KMS-11 (cell line): ENCODE measurements around the gene ABHD14A.

Experiments used
- H2AFZ ChIP-seq: fragments of 200-600 bp; sonication (generic); 2 replicates; pipeline ENCODE4 v1.6.1; 2016; ENCODE audit warnings: antibody characterized with exemption, mixed run types, low read depth
- H3K27ac ChIP-seq: fragments of 200-600 bp; sonication (generic); 2 replicates; pipeline ENCODE4 v1.6.1; 2016; ENCODE audit warnings: mild to moderate bottlenecking, mixed run types
- H3K27me3 ChIP-seq: fragments of 200-600 bp; sonication (generic); 2 replicates; pipeline ENCODE4 v1.6.1; 2017; ENCODE audit warnings: mild to moderate bottlenecking, low read depth, mixed run types, moderate library complexity; ENCODE audit not compliant: insufficient read depth
- H3K36me3 ChIP-seq: fragments of 200-600 bp; sonication (generic); 2 replicates; pipeline ENCODE4 v1.6.1; 2017; ENCODE audit warnings: mild to moderate bottlenecking, mixed run types; ENCODE audit not compliant: insufficient read depth
- H3K4me1 ChIP-seq: fragments of 200-600 bp; sonication (generic); 2 replicates; pipeline ENCODE4 v1.6.1; 2016; ENCODE audit warnings: mild to moderate bottlenecking, low read depth, mixed run types; ENCODE audit not compliant: poor library complexity, severe bottlenecking
- H3K4me2 ChIP-seq: fragments of 200-600 bp; sonication (generic); 2 replicates; pipeline ENCODE4 v1.7.0; 2016; ENCODE audit warnings: mild to moderate bottlenecking, mixed run types
- H3K4me3 ChIP-seq: fragments of 200-600 bp; sonication (generic); IDR thresholded peaks from 2 replicates; pipeline ENCODE4 v1.6.1; 2017; ENCODE audit warnings: low read depth, low read length, mixed read lengths; ENCODE audit not compliant: insufficient read depth
- H3K79me2 ChIP-seq: fragments of 200-600 bp; sonication (generic); 2 replicates; pipeline ENCODE4 v1.6.1; 2016; ENCODE audit warnings: low read depth, mixed run types; ENCODE audit not compliant: insufficient read depth
- H3K9ac ChIP-seq: fragments of 200-600 bp; sonication (generic); 2 replicates; pipeline ENCODE4 v1.6.1; 2016; ENCODE audit warnings: mild to moderate bottlenecking, mixed run types
- H4K20me1 ChIP-seq: fragments of 200-600 bp; sonication (generic); 2 replicates; pipeline ENCODE4 v1.6.1; 2016; ENCODE audit warnings: mild to moderate bottlenecking, mixed run types; ENCODE audit not compliant: insufficient read depth
- TF ChIP-seq, protein P1 (sequence below): fragments of 200-600 bp; sonication (generic); conservative IDR thresholded peaks from 2 replicates; pipeline ENCODE4 v1.6.1; 2017; ENCODE audit warnings: low read depth, mild to moderate bottlenecking, antibody characterized with exemption, low read length, moderate library complexity, mixed read lengths

The ABHD14A gene

DNA sequence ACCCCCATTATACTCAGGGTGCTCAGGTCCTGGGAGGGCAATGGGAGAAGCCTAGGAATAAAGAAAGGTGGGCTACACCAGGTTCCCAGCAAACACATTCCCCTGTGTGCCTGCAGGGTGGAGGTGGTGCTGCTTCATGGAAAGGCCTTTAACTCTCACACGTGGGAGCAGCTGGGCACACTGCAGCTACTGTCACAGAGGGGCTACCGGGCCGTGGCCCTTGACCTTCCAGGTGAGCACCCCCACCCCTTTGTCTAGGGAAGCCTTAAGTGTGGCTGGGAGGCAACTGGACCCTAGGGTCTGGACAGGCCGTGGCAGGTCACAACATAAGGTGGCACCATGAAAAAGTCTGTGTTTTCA lies 3.3 kb downstream of the ABHD14A start:
- TF ChIP-seq, protein P1, sequence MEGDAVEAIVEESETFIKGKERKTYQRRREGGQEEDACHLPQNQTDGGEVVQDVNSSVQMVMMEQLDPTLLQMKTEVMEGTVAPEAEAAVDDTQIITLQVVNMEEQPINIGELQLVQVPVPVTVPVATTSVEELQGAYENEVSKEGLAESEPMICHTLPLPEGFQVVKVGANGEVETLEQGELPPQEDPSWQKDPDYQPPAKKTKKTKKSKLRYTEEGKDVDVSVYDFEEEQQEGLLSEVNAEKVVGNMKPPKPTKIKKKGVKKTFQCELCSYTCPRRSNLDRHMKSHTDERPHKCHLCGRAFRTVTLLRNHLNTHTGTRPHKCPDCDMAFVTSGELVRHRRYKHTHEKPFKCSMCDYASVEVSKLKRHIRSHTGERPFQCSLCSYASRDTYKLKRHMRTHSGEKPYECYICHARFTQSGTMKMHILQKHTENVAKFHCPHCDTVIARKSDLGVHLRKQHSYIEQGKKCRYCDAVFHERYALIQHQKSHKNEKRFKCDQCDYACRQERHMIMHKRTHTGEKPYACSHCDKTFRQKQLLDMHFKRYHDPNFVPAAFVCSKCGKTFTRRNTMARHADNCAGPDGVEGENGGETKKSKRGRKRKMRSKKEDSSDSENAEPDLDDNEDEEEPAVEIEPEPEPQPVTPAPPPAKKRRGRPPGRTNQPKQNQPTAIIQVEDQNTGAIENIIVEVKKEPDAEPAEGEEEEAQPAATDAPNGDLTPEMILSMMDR = no peak
- H3K79me2 ChIP-seq = 0 out of 2 replicates have a peak, but pooled peaks cover 5% of the 10 kb centered on the region
- H4K20me1 ChIP-seq = no peaks in the 10 kb centered on the region
- no peak overlapping the region for H2AFZ ChIP-seq
- no peak overlapping the region for H3K4me3 ChIP-seq
- peaks cover 15% of the 10 kb centered on the region for H3K4me1 ChIP-seq
- H3K4me2 ChIP-seq = no peak overlapping the region
- no peak overlapping the region for H3K9ac ChIP-seq
- H3K27me3 ChIP-seq = no peaks in the 10 kb centered on the region
- no peak overlapping the region for H3K27ac ChIP-seq
- no peaks in the 10 kb centered on the region for H3K36me3 ChIP-seq

DNA sequence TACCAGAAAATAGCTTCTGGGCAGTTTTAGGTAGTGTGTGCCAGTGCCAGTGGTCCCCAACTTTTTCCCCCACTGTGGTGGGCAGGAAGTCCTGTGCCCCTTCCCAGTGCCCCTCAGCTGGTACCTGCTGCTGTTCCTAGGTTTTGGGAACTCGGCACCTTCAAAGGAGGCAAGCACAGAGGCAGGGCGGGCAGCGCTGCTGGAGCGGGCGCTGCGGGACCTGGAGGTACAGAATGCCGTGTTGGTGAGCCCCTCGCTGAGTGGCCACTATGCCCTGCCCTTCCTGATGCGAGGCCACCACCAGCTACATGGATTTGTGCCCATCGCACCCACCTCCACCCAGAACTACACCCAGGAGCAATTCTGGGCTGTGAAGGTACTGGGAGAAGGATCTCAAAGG lies 5.4 kb downstream of the ABHD14A start:
- H2AFZ ChIP-seq = no peak overlapping the region
- no peaks in the 10 kb centered on the region for H3K27me3 ChIP-seq
- TF ChIP-seq, protein P1 = no peak
- H3K79me2 ChIP-seq = no peaks in the 10 kb centered on the region
- H3K4me3 ChIP-seq = no peak overlapping the region
- H3K4me2 ChIP-seq = no peak overlapping the region
- no peak overlapping the region for H3K27ac ChIP-seq
- H3K9ac ChIP-seq = no peak overlapping the region
- no peaks in the 10 kb centered on the region for H3K36me3 ChIP-seq
- peaks cover 8% of the 10 kb centered on the region for H3K4me1 ChIP-seq
- H4K20me1 ChIP-seq = no peaks in the 10 kb centered on the region

DNA sequence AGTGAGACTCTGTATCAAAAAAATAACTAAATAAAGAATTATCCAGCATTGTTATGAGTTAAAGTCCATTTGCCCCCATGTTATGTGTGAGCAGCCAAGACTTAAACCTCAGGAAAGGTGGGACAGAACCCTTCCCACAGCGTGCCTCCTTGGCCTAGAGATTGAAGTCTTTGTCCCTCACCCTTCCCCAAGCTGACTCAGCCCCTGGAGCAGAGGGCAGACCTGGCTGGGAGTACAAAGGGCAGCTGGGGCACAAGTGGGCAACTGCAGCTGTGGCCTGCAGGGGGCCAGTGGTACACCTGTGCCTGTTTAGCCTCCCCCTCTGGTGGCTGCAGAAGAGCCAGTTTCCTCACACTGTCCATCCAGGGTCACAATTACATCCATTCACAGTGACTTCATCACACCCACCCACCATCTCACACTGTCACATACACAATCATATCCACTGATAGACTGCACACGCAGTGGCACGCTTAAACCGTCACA lies 7.5 kb downstream of the ABHD14A start:
- Histone ChIP-seq H3K27ac (peak overlapping the region; percentile 73), H3K4me2 (peak overlapping the region; percentile 94), H3K79me2 (no peaks in the 10 kb centered on the region), H3K27me3 (no peaks in the 10 kb centered on the region), H3K4me1 (peaks cover 4% of the 10 kb centered on the region), H3K9ac (peak overlapping the region; percentile 79), H3K4me3 (peak overlapping the region; percentile 68), H3K36me3 (no peaks in the 10 kb centered on the region), H4K20me1 (no peaks in the 10 kb centered on the region), H2AFZ (peak overlapping the region; percentile 58)
- TF ChIP-seq, protein P1 = peak; percentile 51

DNA sequence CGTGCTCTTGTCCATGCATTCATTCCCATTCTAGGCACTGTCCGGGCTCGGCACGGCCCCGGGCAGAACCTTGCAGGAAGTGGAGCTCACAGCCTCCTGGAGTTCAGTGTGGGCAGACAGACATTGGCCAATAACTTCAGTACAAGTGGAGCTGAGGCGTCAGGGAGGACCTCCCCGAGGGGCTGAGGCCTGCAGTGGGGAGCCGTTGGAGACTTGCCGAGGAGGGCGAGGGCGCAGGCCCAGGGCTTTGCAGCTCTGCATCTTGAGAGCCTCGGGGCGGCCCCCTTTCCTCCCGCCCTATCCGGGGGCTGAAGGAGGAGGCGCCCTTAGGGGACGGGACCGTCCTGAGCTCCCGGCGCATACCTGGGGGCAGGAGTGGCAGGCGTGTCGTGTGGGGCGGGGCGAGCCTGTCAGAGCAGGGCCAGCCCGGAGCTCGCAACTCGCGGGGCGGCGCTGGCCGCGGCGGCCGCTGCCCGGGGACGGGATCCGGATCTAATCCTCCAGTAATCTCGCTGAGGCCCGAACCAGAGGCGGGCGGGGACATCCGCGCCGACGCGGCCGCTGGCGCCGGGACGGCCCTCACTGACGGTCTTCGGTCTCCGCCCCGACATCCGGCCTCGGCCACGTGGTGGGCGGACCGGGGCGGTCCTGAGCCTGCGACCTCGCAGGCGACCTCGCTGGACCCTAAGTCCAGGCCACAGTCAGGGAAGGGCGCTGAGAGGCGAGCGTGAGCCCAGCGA lies 8.1 kb downstream of the ABHD14A start, which contains the start of gene ACY1:
Gene ACY1, plus strand, starts transcription at position 698 of the 740 bp plus-strand sequence. CDS start 530 bp downstream, outside the sequence.
- no peaks in the 10 kb centered on the region for H4K20me1 ChIP-seq
- H2AFZ ChIP-seq = peak within 1 kb of the TSS; percentile 58
- no peaks in the 10 kb centered on the region for H3K36me3 ChIP-seq
- H3K9ac ChIP-seq = peak within 1 kb of the TSS; percentile 79
- no peaks in the 10 kb centered on the region for H3K27me3 ChIP-seq
- no peaks in the 10 kb centered on the region for H3K79me2 ChIP-seq
- peak within 1 kb of the TSS; percentile 68 for H3K4me3 ChIP-seq
- H3K4me2 ChIP-seq = peak within 1 kb of the TSS; percentile 94
- H3K27ac ChIP-seq = peak within 1 kb of the TSS; percentile 73
- TF ChIP-seq, protein P1 = 0 out of 2 replicates have a peak, but pooled peaks have one; percentile 24
- peaks cover 4% of the 10 kb centered on the region for H3K4me1 ChIP-seq
